ENCODE measurements around the gene DCAF7. TPM values are rescaled to one million over a fixed set of nuclear protein-coding genes. Genes with fewer than 3 reads are reported as not detected.

DCAF7 gene
- total RNA-seq, 1 experiment from 2014 or later: 144 TPM

- intact Hi-C loops (cut with micrococcal nuclease): no loop called here
- Histone ChIP-seq H3K79me2 (ENCODE audit: insufficient read depth, low read length) (peaks cover 77% of the 10 kb centered on the region), H3K36me3 (ENCODE audit: control insufficient read depth in 1 of 2, insufficient read depth in 2 of 2, low read length in 2 of 2) (no peaks in the 10 kb centered on the region), H4K20me1 (ENCODE audit: insufficient read depth) (0 out of 2 replicates have a peak, but pooled peaks cover 8% of the 10 kb centered on the region), H3K9me2 (ENCODE audit: insufficient read depth) (no peaks in the 10 kb centered on the region), H3K27me3 (ENCODE audit: insufficient read depth, low read length) (no peaks in the 10 kb centered on the region), H3K4me1 (ENCODE audit: control insufficient read depth in 1 of 2, insufficient read depth in 2 of 2, low read length in 2 of 2) (0 out of 4 replicates have a peak, but pooled peaks cover 0 to 4% of the 10 kb centered on the region in 2 experiments), H3K9ac (ENCODE audit: low read length) (no peak overlapping the region), H3K4me2 (ENCODE audit: low read length) (no peak overlapping the region), H3K9me3 (ENCODE audit: control insufficient read depth in 1 of 2, insufficient read depth in 1 of 2, low read depth in 1 of 2, low read length in 2 of 2) (no peaks in the 10 kb centered on the region), H3K4me3 (replicated peaks in 1 of 2; ENCODE audit: low read depth in 1 of 2, low read length in 2 of 2) (no peak overlapping the region), H3K27ac (ENCODE audit: low read depth, low read length) (no peak overlapping the region), H2AFZ (ENCODE audit: low read depth, low read length, poor library complexity, severe bottlenecking) (no peak overlapping the region)
- DNase-seq (ENCODE audit: low read depth, low spot score): no peak
- POLR2A ChIA-PET: interaction anchor here (0.6 kb wide), 1 partner anchor 65 kb away, joined by 3 read pairs; no protein-coding TSS in a partner anchor
- no TSS peak for BruUV-seq (replicated peaks)
- CTCF ChIA-PET: interaction anchor here (1.7 to 1.8 kb wide), 2 partner anchors 44 to 143 kb away, joined by 4 to 5 read pairs; no protein-coding TSS in a partner anchor
- no peak for TF ChIP-seq EGR1 (IDR thresholded peaks at IDR 0.05; ENCODE audit: low read depth)
- TF ChIP-seq CEBPB (IDR thresholded peaks at IDR 0.05; ENCODE audit: low read depth): no peak
- no peak for TF ChIP-seq REST (IDR thresholded peaks at IDR 0.05; ENCODE audit: low read depth)
- no peak for TF ChIP-seq EZH2phosphoT487 (IDR thresholded peaks at IDR 0.05; ENCODE audit: borderline replicate concordance)
- TF ChIP-seq CBX3 (IDR thresholded peaks at IDR 0.05; ENCODE audit: low read depth): no peak
- no peak for TF ChIP-seq JUND (IDR thresholded peaks at IDR 0.05)
- no peak for TF ChIP-seq SIN3A (IDR thresholded peaks at IDR 0.05; ENCODE audit: low read depth)
- TF ChIP-seq FOSL1 (IDR thresholded peaks at IDR 0.05; ENCODE audit: low read depth): no peak
- TF ChIP-seq RAD21 (IDR thresholded peaks at IDR 0.05; ENCODE audit: low read depth): no peak
- no peak for TF ChIP-seq MAX (IDR thresholded peaks at IDR 0.05)
- TF ChIP-seq POLR2AphosphoS5 (IDR thresholded peaks at IDR 0.05; ENCODE audit: low read depth, low read length): no peak
- no peak for TF ChIP-seq TCF7L2 (IDR thresholded peaks at IDR 0.05; ENCODE audit: borderline replicate concordance, extremely low read depth, insufficient read depth, insufficient read length)
- TF ChIP-seq ELF1 (IDR thresholded peaks at IDR 0.05; ENCODE audit: borderline replicate concordance, low read depth): no peak
- no peak for TF ChIP-seq EZH2 (IDR thresholded peaks at IDR 0.05)
- TF ChIP-seq YY1 (IDR thresholded peaks at IDR 0.05; ENCODE audit: extremely low read depth, insufficient replicate concordance, low read depth, low read length): no peak
- TF ChIP-seq ZNF274 (IDR thresholded peaks at IDR 0.05; ENCODE audit: low read depth, low read length): no peak
- RAD21 ChIA-PET (ENCODE audit: low non-redundant PET in 1 of 2, low total read pairs in 2 of 2, uncharacterized antibody in 2 of 2, unreplicated experiment in 2 of 2): no interaction called here
- no peak for ATAC-seq
These were observed 18.3 kb downstream of the DCAF7 start for GRCh38 chr17:63568563-63568962.
